ENCODE results near the gene RYR2. TPM values are rescaled to one million over a fixed set of nuclear protein-coding genes. Genes with fewer than 3 reads are reported as not detected.

Gene RYR2
- total and polyA plus RNA-seq, 2 of the 8 experiments (the other 6 are each of a cell fraction or from before 2014, with no cell fraction given), result 1.3 to 4.4 TPM

GRCh38 chr1:237191403-237191802 is 149.4 kb downstream of the RYR2 start:
- Histone ChIP-seq H3K9me3 (ENCODE audit: insufficient read depth in 2 of 2, low read depth in 1 of 2, low read length in 1 of 2) (no peaks in the 10 kb centered on the region), H2BK20ac (ENCODE audit: low read length) (no peak overlapping the region), H3K79me2 (ENCODE audit: control insufficient read depth in 1 of 2, insufficient read depth in 2 of 2, low read length in 2 of 2) (no peaks in the 10 kb centered on the region; a peak in 1 of 4 replicates), H2BK120ac (replicated peaks; ENCODE audit: low read depth, low read length) (no peak overlapping the region), H4K20me1 (replicated peaks in 1 of 2; ENCODE audit: control insufficient read depth in 1 of 2, insufficient read depth in 2 of 2, low read length in 2 of 2) (no peaks in the 10 kb centered on the region), H3K27ac (ENCODE audit: low read depth, low read length) (no peak overlapping the region), H3K4me3 (ENCODE audit: extremely low read depth in 1 of 4, insufficient read depth in 2 of 4, low read depth in 3 of 4, low read length in 4 of 4) (no peak overlapping the region), H4K5ac (ENCODE audit: insufficient read length, low read depth, low read length) (no peak overlapping the region), H3K27me3 (replicated peaks in 1 of 4; ENCODE audit: control insufficient read depth in 3 of 4, extremely low read depth in 1 of 4, insufficient read depth in 3 of 4, low read length in 3 of 4) (no peaks in the 10 kb centered on the region), H3K14ac (ENCODE audit: insufficient read length) (no peak overlapping the region), H2AK5ac (ENCODE audit: low read depth, low read length) (no peak overlapping the region), H2AFZ (ENCODE audit: low read length) (no peak overlapping the region), H3K4ac (replicated peaks; ENCODE audit: insufficient read length, low read depth, low read length) (no peak overlapping the region), H3K56ac (replicated peaks; ENCODE audit: insufficient read length, low read depth, low read length) (no peak overlapping the region), H2BK5ac (ENCODE audit: low read depth, low read length) (no peak overlapping the region), H4K8ac (ENCODE audit: extremely low read depth, insufficient read depth, low read length) (no peak overlapping the region), H3K4me2 (ENCODE audit: insufficient read depth in 1 of 2, low read depth in 2 of 2, low read length in 2 of 2) (no peak overlapping the region), H3K9ac (replicated peaks in 1 of 4; ENCODE audit: extremely low read depth in 1 of 4, low read depth in 3 of 4, low read length in 3 of 4) (no peak overlapping the region), H2BK15ac (ENCODE audit: low read length) (no peak overlapping the region), H3K18ac (ENCODE audit: extremely low read depth, low read length) (no peak overlapping the region), H4K91ac (replicated peaks; ENCODE audit: insufficient read length, low read length) (no peak overlapping the region), H3K23ac (ENCODE audit: insufficient read length) (no peak overlapping the region), H2BK12ac (ENCODE audit: low read depth, low read length) (no peak overlapping the region), H3K79me1 (ENCODE audit: low read depth, low read length) (peaks cover 4% of the 10 kb centered on the region; the same call in 1 of the 2 replicates), H3K23me2 (ENCODE audit: low read depth, low read length) (no peaks in the 10 kb centered on the region), H3K36me3 (ENCODE audit: control insufficient read depth in 2 of 4, insufficient read depth in 4 of 4, low read length in 3 of 4) (no peaks in the 10 kb centered on the region), H3K4me1 (replicated peaks in 1 of 4; ENCODE audit: control insufficient read depth in 3 of 4, insufficient read depth in 4 of 4, low read length in 3 of 4) (peaks cover 0 to 2% (median 0%) of the 10 kb centered on the region in 4 experiments; a peak in 3 of 7 replicates)
- ChIA-PET POLR2A (ENCODE audit: partially characterized antibody) (no interaction called here), CTCF (ENCODE audit: partially characterized antibody) (interaction anchor here (1.2 kb wide), 1 partner anchor 49 kb away, joined by 5 read pairs; no protein-coding TSS in a partner anchor)
- 87% methylated on average over 9 of the region's 9 CpGs; no CpG with 5 or more reads in 1 of the 2 experiments for WGBS, 2 experiments (ENCODE audit: extremely low coverage in 1 of 2, insufficient coverage in 1 of 2, insufficient read length in 1 of 2, insufficient replicate concordance in 2 of 2, low coverage in 1 of 2, low lambda C conversion rate in 2 of 2, missing lambda C conversion rate in 1 of 2)
- TF ChIP-seq ZNF274 (IDR thresholded peaks at IDR 0.05; ENCODE audit: borderline replicate concordance, extremely low read depth, low read length) (no peak), POLR2A (IDR thresholded peaks at IDR 0.05; ENCODE audit: control extremely low read depth in 1 of 2, low read depth in 2 of 2, low read length in 2 of 2) (no peak), CREB1 (IDR thresholded peaks at IDR 0.05) (no peak), BACH1 (IDR thresholded peaks at IDR 0.05; ENCODE audit: low read length) (no peak), FOSL1 (IDR thresholded peaks at IDR 0.05; ENCODE audit: insufficient read depth, low read depth, low read length) (no peak), NANOG (IDR thresholded peaks at IDR 0.05; ENCODE audit: insufficient read depth, low read depth, low read length, poor library complexity, severe bottlenecking) (no peak), RAD21 (IDR thresholded peaks at IDR 0.05 in 1 of 2, conservative IDR thresholded peaks at IDR 0.05 in 1 of 2; ENCODE audit: low read depth in 2 of 2, low read length in 2 of 2) (no peak), BCL11A (IDR thresholded peaks at IDR 0.05; ENCODE audit: low read depth in 2 of 2, low read length in 2 of 2) (no peak), CHD1 (IDR thresholded peaks at IDR 0.05; ENCODE audit: low read depth, low read length) (no peak), JUN (IDR thresholded peaks at IDR 0.05; ENCODE audit: low read depth, low read length) (no peak), CTBP2 (IDR thresholded peaks at IDR 0.05; ENCODE audit: borderline replicate concordance, insufficient read depth, insufficient read length, low read length) (no peak)
- TF ChIP-seq, protein P1, sequence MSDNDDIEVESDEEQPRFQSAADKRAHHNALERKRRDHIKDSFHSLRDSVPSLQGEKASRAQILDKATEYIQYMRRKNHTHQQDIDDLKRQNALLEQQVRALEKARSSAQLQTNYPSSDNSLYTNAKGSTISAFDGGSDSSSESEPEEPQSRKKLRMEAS (IDR thresholded peaks at IDR 0.05), result no peak
- TF ChIP-seq, protein P2, sequence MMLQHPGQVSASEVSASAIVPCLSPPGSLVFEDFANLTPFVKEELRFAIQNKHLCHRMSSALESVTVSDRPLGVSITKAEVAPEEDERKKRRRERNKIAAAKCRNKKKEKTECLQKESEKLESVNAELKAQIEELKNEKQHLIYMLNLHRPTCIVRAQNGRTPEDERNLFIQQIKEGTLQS (IDR thresholded peaks at IDR 0.05; ENCODE audit: insufficient read depth, low read depth, low read length), result no peak
- no peak for FAIRE-seq
- DNase-seq (ENCODE audit: low read depth in 1 of 2, low spot score in 2 of 2), result no peak
